Bronchial epithelial cell (primary cell): ENCODE measurements around the gene TMEM270. TPM values are rescaled to one million over a fixed set of nuclear protein-coding genes. Genes with fewer than 3 reads are reported as not detected.

Experiments
- DNase-seq: peaks from one replicate; pipeline ENCODE4 v3.0.0-alpha.2; 2010; ENCODE audit warnings: low read depth
- FAIRE-seq: peaks from 2 replicates; lab custom pipeline; 2011; peaks lifted over from hg19 to GRCh38; lab: Jason Lieb, UNC
- H3K27me3 ChIP-seq: 2 replicates; pipeline ENCODE4 v1.5.1; 2011; ENCODE audit warnings: low read length; ENCODE audit not compliant: control insufficient read depth, insufficient read depth
- H3K36me3 ChIP-seq: 2 replicates; pipeline ENCODE4 v1.5.1; 2011; ENCODE audit warnings: low read length; ENCODE audit not compliant: control insufficient read depth, insufficient read depth
- H3K4me3 ChIP-seq: 2 replicates; pipeline ENCODE4 v1.5.1; 2011; ENCODE audit warnings: mild to moderate bottlenecking, low read depth, low read length, control low read depth
- total RNA-seq: library from RNA; depleted of rRNA; stranded (reverse); fragments of >200 nt; gene quantifications from 2 replicates; pipeline ENCODE4 v1.2.1, GENCODE V29; 2014
- TF ChIP-seq, protein P1 (sequence below): IDR thresholded peaks from 2 replicates; pipeline ENCODE4 v1.5.1; 2011; ENCODE audit warnings: mild to moderate bottlenecking, moderate library complexity, low read length, control low read depth, inconsistent platforms; ENCODE audit not compliant: insufficient read depth, severe bottlenecking

Gene TMEM270
- total RNA-seq, 1 donor from 2014 or later = not detected

DNA sequence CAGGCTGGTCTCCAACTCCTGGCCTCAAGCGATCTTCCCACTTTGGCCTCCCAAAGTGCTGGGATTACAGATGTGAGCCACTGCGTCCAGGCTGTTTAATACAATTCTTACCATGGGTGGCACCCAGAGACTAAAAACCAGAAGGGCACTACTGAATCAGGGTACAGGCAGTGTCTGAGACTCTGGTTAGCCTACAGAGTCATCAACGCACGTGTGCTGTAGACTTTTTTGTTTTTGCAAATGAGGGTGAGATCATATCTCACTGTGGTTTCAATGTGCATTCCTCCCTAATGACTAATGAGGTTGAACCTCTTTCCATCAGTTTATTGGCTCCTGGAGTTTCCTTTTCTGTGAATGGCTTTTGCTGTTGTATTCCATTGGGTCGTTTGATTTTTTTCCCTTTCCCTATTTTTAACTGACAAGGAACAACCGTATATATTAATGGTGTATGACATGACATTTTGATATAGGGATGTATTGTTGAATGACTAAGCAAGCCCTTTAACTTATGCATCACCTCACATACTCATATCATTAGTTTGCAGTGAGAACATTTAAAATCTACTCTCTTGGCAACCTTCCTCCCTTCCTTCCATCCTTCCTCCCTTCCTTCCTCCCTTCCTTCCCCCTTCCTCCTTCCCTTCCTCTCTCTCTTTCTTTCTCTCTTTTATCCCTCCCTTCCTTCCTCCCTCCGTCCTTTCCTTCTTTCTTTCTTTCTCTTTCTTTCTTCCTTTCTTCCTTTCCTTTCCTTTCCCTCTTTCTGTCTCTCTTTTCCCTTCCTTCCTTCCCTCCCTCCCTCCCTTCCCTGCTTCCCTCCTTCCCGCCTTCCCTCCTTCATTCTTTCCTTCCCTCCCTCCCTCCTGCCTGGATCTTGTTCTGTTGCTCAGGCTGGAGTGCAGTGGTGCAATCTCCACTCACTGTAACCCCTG lies 9.3 kb upstream of the TMEM270 start:
- TF ChIP-seq, protein P1, sequence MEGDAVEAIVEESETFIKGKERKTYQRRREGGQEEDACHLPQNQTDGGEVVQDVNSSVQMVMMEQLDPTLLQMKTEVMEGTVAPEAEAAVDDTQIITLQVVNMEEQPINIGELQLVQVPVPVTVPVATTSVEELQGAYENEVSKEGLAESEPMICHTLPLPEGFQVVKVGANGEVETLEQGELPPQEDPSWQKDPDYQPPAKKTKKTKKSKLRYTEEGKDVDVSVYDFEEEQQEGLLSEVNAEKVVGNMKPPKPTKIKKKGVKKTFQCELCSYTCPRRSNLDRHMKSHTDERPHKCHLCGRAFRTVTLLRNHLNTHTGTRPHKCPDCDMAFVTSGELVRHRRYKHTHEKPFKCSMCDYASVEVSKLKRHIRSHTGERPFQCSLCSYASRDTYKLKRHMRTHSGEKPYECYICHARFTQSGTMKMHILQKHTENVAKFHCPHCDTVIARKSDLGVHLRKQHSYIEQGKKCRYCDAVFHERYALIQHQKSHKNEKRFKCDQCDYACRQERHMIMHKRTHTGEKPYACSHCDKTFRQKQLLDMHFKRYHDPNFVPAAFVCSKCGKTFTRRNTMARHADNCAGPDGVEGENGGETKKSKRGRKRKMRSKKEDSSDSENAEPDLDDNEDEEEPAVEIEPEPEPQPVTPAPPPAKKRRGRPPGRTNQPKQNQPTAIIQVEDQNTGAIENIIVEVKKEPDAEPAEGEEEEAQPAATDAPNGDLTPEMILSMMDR = no peak
- Histone ChIP-seq H3K36me3 (no peaks in the 10 kb centered on the region), H3K27me3 (peaks cover 1% of the 10 kb centered on the region), H3K4me3 (no peak overlapping the region)
- FAIRE-seq (no peak), DNase-seq (peak; percentile 99)

DNA sequence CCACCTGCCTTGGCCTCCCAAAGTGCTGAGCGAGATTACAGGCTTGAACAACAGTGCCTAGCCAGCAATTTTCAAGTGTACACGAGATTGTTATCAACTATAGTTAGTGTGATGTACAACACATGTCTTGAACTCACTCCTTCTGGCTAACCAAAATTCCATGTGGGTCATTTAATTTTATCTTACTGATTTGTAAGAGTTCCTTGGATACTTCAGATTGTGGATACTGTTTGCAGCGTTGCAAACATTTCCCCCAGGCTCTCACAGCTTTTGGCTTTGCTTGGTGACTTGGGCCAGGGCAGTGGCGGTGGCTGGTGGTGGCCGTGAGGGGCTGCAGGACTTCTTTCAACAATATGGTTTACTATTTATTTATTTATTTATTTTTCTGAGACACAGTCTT lies 8.5 kb upstream of the TMEM270 start:
- Histone ChIP-seq H3K27me3 (peaks cover 6% of the 10 kb centered on the region), H3K4me3 (no peak overlapping the region), H3K36me3 (no peaks in the 10 kb centered on the region)
- no peak for FAIRE-seq
- TF ChIP-seq, protein P1 = no peak
- no peak for DNase-seq

DNA sequence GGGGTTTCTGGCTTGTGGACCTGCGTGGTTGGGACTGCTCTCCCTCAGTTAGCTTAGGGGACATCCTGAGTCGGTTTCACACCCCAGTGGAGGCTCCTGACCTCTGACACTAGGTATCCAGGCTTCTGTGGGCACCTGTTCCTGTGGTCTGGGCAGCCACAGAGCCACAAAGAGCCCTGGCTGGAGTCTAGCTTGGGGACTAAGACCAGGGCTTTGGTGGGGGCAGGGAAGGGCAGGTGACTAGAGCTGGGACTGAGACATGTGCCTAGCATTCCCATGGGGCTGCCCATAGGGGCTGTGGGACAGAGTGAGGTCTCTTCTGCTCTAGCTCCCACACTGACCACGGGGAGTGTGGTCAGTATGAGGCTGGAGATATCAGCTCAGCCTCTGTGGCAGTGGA lies 4.0 kb upstream of the TMEM270 start:
- DNase-seq = no peak
- TF ChIP-seq, protein P1 = no peak
- Histone ChIP-seq H3K4me3 (no peak overlapping the region), H3K36me3 (no peaks in the 10 kb centered on the region), H3K27me3 (peaks cover 6% of the 10 kb centered on the region)
- no peak for FAIRE-seq

DNA sequence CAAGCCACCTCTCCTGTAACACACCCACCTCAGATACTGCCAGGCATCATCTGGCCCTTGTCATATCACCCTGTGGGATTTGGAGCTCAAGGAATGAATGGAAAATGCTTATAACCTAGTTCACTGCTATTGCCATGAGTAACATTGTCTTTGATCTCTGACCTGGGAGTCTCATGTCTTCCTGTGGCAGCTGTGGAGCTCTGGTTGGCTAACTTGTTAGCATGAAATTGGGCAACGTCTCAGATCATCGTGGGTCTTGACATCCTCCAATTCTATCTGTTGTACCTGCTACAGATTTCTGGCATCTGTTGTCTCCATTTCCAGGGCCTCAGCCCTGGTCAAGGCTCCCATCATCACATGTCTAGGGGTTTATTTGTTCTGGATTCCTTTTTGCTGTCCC lies 2.2 kb upstream of the TMEM270 start:
- peaks cover 6% of the 10 kb centered on the region for H3K27me3 ChIP-seq
- no peak for DNase-seq
- FAIRE-seq = no peak
- no peaks in the 10 kb centered on the region for H3K36me3 ChIP-seq
- H3K4me3 ChIP-seq = no peak overlapping the region
- TF ChIP-seq, protein P1 = no peak

DNA sequence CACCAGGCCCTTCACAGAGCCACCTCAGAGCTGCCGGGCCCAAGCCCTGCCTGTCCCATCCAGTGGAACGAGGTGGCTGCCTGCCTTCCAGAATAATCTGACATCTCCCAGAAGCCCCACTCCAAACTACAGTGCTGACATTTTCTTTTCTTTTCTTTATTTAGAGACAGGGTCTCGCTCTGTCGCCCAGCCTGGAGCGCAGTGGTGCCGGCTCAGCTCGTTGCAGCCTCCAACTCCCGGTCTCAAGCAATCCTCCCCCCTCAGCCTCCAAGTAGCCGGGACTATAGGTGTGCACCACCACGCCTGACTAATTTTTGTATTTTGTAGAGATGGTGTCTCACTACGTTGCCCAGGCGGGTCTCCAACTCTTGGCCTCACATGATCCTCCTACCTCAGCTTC lies 346 bp downstream of the TMEM270 start:
- no peak overlapping the region for H3K4me3 ChIP-seq
- H3K36me3 ChIP-seq = no peaks in the 10 kb centered on the region
- DNase-seq (no peak), FAIRE-seq (no peak)
- TF ChIP-seq, protein P1 = no peak
- H3K27me3 ChIP-seq = peaks cover 6% of the 10 kb centered on the region
